GM06990 (cell line): ENCODE measurements around the gene PFN3.

Experiments used
- DNase-seq: peaks from one replicate; pipeline ENCODE4 v3.0.0-alpha.2; 2011; ENCODE audit not compliant: insufficient read length; ENCODE audit errors: extremely low read depth
- H3K27me3 ChIP-seq: replicated peaks from 2 replicates; pipeline ENCODE4 v1.6.0; 2011; ENCODE audit warnings: low read length; ENCODE audit not compliant: control insufficient read depth, insufficient read depth
- H3K36me3 ChIP-seq: 2 replicates; pipeline ENCODE4 v1.5.1; 2011; ENCODE audit warnings: low read length; ENCODE audit not compliant: control insufficient read depth, insufficient read depth
- H3K4me3 ChIP-seq: replicated peaks from 2 replicates; pipeline ENCODE4 v1.5.1; 2011; ENCODE audit warnings: low read depth, mild to moderate bottlenecking, control low read depth, low read length
- CTCF ChIP-seq: IDR thresholded peaks from 2 replicates; pipeline ENCODE4 v1.5.1; 2011; ENCODE audit warnings: low read length, control low read depth, mild to moderate bottlenecking, inconsistent platforms; ENCODE audit not compliant: insufficient read depth, poor library complexity, severe bottlenecking

PFN3 gene

GRCh38 chr5:177396807-177397206 is 3.7 kb downstream of the PFN3 start:
- TF ChIP-seq CTCF, result no peak
- no peak for DNase-seq
- Histone ChIP-seq H3K36me3 (no peaks in the 10 kb centered on the region), H3K27me3 (no peaks in the 10 kb centered on the region), H3K4me3 (no peak overlapping the region)

GRCh38 chr5:177396078-177396477 is 4.4 kb downstream of the PFN3 start:
- H3K27me3 ChIP-seq, result no peaks in the 10 kb centered on the region

GRCh38 chr5:177393990-177394389 is 6.5 kb downstream of the PFN3 start:
- no peak for DNase-seq
- no peaks in the 10 kb centered on the region for H3K36me3 ChIP-seq
- no peak for TF ChIP-seq CTCF
- no peaks in the 10 kb centered on the region for H3K27me3 ChIP-seq
- H3K4me3 ChIP-seq, result no peak overlapping the region

More at GRCh38 chr5:177396078-177396477, 4.4 kb downstream of the PFN3 start:
- DNase-seq, result no peak
- Histone ChIP-seq H3K4me3 (no peak overlapping the region), H3K36me3 (no peaks in the 10 kb centered on the region)
- TF ChIP-seq CTCF, result no peak

GRCh38 chr5:177393206-177393765 is 7.2 kb downstream of the PFN3 start:
- no peak for DNase-seq
- Histone ChIP-seq H3K4me3 (no peak overlapping the region), H3K36me3 (no peaks in the 10 kb centered on the region), H3K27me3 (no peaks in the 10 kb centered on the region)
- TF ChIP-seq CTCF, result no peak

GRCh38 chr5:177392765-177393164 is 7.7 kb downstream of the PFN3 start:
- no peaks in the 10 kb centered on the region for H3K36me3 ChIP-seq
- H3K4me3 ChIP-seq, result no peak overlapping the region
- no peak for DNase-seq
- TF ChIP-seq CTCF, result no peak
- H3K27me3 ChIP-seq, result no peaks in the 10 kb centered on the region
